HG03575 (cell line): ENCODE data around the gene ARSK.
"Not testable (repeated sequence)": the region's sequence is repeated elsewhere in the genome, so short reads cannot be mapped to it uniquely, and the experiment has no call there.

Experiments used
- ATAC-seq: cut with Tn5 transposase; IDR thresholded peaks from one replicate; pipeline ENCODE4 v1.9.1; 2021; ENCODE audit not compliant: unreplicated experiment, insufficient number of reproducible peaks, low FRiP score; ENCODE audit errors: extremely low read depth

Gene ARSK

DNA sequence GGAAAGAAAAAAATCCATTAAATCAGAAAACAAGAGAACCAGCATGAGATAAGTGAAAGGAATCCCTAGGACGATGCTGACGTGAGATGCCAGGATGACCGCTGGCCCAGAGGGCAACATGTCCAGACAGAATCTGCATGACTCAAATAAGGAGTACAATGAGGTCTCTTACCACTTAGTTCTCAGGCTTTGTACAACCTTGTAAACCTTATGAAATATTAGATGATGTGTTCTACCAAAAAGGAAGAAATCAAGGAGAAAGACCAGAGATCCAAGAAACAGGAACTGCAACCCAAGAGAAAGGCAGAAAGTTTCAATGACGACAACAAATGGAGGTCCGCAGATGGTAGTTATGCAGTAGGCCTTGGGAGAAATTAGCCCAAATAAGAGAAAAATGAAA, 62.2 kb downstream of the ARSK start:
- no peak for ATAC-seq

DNA sequence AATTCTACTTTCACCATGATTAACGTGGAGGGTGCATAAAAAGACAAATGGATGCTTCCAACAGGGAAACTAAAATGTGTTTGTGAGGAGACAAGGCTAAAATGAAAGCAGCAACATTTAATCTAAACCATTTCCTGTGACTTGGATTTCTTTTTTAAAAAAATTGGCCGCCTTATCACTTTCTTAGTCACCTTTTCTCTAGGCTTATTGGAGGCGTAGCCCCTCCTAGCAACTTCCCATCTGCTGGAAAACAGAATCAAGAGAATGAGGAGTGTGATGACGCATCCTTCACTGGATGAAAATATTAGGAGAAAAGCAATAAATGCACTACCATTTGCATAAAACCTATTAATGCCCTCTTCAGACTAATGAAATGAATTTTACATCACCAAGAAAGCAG, 64.2 kb downstream of the ARSK start:
- ATAC-seq, result no peak

DNA sequence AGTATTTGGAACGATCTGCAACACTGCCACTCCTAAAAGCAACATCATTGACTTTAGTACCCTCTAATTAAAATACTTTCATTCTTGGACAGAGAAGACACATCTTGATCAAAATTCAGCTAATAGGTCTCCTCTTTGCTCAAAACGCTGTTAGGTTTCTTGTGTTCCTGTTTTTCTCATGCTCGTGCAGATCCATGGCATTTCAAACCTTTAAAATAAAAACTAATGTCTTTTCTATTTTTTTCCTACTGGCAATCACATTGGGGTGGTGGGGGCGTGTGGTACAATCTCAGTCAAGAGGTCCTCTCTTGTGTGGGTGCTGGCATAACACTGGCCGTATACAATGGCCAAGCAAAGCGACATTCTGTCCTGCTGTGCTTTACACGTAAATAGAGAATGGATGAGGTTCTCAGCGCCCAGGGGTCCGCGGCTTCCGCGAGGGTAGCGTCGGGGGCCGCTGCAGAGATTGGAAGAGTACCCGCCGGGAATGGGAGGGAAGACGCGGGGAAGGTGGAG, 64.7 kb downstream of the ARSK start:
- no peak for ATAC-seq

DNA sequence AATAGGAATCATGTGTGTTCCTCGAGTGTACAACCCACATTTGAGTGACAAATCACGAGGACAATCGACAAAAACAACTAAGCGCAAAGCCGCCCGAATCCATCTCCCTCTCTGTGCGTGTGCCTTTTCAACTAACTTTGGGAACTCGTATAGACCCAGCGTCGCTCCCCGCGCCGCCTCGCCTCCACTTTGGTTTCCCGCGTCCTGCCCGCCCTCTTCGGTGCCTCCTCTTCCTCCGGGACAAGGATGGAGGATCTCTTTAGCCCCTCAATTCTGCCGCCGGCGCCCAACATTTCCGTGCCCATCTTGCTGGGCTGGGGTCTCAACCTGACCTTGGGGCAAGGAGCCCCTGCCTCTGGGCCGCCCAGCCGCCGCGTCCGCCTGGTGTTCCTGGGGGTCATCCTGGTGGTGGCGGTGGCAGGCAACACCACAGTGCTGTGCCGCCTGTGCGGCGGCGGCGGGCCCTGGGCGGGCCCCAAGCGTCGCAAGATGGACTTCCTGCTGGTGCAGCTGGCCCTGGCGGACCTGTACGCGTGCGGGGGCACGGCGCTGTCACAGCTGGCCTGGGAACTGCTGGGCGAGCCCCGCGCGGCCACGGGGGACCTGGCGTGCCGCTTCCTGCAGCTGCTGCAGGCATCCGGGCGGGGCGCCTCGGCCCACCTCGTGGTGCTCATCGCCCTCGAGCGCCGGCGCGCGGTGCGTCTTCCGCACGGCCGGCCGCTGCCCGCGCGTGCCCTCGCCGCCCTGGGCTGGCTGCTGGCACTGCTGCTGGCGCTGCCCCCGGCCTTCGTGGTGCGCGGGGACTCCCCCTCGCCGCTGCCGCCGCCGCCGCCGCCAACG, 65.3 kb downstream of the ARSK start, which contains the start of gene GPR150:
GPR150 (plus strand) TSS at position 58 of the 840 bp plus-strand sequence; CDS start at position 247, 189 bp downstream.
- ATAC-seq, result no peak

DNA sequence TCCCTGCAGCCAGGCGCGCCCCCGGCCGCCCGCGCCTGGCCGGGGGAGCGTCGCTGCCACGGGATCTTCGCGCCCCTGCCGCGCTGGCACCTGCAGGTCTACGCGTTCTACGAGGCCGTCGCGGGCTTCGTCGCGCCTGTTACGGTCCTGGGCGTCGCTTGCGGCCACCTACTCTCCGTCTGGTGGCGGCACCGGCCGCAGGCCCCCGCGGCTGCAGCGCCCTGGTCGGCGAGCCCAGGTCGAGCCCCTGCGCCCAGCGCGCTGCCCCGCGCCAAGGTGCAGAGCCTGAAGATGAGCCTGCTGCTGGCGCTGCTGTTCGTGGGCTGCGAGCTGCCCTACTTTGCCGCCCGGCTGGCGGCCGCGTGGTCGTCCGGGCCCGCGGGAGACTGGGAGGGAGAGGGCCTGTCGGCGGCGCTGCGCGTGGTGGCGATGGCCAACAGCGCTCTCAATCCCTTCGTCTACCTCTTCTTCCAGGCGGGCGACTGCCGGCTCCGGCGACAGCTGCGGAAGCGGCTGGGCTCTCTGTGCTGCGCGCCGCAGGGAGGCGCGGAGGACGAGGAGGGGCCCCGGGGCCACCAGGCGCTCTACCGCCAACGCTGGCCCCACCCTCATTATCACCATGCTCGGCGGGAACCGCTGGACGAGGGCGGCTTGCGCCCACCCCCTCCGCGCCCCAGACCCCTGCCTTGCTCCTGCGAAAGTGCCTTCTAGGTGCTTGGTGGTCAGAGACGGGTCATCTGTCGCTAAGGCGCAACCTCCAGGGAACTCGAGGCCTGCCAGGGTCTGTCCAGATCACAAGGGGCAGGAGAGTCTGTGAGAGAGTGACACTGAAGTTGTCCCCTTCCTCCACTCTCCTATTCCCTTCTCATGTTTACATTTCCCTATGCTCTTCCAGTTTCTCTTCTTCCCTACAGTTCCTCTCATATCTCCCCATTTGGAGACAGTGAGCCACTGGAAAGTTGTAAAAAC, 66.3 kb downstream of the ARSK start:
- no peak for ATAC-seq

DNA sequence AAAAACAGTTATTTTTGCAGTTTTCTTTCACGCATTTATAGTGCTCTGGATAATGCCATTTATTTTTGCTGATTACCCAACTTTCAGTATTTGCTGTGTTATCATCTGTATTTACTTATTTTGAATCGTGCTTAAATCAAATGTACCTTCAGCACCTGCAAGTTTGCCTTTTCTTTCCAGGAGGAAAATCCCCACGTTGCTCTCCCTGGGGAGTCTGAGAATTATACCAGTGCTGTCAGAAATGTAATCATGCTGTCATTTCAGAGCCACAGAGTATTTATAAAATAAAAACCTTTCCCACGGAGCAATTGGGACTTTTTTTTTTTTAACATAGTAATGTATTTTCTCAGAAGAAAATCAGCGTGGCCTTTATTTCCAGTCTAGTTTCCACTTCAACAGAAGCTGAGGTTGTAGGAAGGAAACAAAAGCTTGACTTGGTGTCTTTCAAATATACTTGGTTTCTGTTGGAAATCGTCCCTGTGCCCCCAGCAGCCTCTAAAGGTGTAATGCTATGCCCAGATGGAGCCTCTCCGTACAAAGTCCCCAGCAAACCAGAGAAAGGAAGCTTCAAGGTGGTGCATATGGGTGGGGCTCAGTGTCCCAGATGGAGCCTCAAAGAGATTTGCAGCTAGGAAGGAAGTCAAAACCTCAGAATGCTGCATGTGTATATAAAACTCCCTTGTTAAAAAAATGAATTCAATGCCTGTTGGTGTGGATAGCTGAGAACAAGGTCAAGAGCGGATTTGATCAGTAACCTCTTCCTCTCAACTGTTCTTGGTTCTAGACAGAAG, 67.1 kb downstream of the ARSK start:
- no peak for ATAC-seq

DNA sequence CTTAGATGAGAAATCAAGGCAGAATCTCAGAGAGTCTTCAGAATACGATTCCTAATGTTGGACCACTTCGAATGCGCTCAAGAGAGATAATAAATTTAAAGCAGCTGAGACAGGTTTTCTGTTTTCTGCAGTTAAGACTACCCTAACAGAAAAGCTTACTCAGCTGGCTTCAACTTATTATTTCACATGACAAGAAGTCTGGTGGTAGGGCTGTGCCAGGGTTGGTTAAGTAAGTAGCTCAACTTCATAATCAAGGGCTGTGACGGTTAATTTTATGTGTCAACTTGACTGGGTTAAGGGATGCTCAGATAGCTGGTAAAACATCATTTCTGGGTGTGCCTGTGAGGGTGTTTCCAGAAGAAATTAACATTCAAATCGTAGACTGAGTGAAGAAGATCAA, 68.8 kb downstream of the ARSK start:
- no peak for ATAC-seq

DNA sequence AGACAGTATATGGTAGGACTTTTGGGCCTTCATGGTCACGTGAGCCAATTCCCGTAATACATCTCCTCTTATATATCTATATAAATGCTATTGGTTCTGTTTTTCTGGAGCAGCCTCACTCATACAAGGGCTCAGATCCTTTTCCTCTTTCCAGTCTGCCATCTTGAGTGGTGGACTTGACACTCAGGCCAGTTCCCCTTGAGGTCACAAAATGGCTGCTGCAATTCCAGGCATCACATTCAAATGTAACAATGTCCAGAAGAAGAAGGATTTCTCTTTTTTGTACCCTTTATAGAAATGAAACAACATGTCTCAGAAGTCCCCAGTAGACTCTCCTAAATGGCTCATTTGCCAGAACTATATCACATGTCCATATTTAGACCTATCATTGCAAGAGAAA, 69.5 kb downstream of the ARSK start:
- no peak for ATAC-seq

DNA sequence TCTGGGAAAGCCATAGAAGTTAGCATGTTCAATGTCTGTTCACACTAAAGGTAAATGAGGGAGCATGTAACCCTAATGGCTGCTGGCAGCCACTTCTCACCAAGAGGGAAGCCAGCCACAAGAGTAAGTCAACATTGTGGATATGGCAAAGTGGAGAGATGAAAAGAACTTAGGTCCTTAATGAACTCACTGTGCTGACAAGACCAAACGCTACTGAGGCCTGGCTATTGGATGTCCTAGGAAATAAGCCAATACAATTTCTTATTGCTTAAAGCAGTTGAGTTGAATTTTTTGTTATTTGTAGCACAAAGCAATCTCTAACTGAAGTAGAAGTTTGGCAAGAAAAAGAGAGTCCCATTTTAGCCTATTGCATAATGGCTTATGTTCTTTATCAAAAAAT, 71.8 kb downstream of the ARSK start:
- ATAC-seq, result no peak

DNA sequence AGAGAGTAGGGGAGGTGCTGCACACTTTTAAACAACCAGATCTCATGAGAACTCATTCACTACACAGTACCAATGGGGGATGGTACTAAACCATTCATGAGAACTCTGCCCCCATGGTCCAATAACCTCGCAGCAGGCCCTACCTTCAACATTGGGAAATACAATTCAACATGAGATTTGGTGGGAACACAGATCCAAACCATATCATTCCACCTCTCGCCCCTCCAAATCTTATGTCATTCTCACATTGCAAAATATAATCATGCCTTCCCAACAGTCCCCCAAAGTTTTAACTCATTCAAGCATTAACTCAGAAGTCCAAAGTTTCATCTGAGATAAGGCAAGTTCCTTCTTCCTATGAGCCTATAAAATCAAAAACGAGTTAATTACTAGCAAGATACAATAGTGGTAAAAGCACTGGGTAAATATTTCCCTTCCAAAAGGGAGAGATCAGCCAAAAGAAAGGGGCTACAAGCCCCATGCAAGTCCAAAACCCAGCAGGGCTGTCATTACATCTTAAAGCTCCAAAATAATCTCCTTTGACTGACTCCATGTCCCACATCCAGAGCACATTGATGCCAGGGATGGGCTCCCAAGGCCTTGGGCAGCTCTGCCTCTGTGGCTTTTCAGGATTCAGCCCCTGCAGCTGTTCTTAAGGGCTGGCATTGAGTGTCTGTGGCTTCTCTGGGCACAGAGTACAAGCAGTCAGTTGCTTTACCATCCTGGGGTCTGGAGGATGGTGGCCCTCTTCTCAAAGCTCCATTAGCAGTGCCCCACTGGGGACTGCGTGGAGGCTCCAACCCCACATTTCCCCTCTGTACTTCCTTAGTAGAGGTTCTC, 73.3 kb downstream of the ARSK start:
- ATAC-seq, result no peak

DNA sequence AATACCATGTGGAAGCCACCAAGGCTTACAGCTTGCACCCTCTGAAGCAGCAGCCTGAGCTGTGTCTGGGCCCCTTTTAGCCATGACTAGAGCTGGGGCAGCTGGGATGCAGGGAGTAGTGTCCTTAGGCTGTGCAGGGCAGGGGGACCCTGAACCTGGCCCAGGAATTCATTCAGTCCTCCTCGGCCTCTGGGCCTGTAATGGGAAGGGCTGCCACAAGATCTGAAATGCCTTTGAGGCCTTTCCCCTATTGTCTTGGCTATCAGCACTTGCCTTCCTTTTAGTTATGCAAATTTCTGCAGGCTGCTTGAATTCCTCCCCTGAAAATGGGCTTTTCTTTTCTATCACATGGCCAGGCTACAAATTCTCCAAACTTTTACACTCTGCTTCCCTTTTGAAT, 74.0 kb downstream of the ARSK start:
- no peak for ATAC-seq

DNA sequence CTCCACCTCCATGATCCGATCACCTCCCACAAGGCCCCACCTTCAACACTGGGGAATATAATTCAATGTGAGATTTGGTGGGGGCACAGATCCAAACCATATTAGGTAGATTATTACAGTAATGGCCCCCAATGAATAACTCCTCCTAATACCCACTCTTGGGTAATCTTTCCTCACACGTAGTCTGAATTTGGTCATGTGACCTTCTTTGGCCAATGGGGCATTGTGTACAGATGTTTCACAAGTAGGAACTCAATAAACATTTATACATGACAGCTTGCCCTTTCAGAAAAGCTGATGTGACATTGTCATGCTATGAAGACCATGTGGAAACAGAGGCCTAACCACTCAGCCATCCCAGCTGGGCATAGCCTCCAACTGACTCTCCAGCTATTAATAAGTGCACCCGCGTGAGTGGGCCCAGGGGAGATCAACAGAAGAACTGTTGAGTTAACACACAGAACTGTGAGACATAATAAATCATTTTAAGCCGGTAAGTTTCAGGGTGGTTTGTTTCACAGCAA, 75.6 kb downstream of the ARSK start:
- ATAC-seq, result no peak

DNA sequence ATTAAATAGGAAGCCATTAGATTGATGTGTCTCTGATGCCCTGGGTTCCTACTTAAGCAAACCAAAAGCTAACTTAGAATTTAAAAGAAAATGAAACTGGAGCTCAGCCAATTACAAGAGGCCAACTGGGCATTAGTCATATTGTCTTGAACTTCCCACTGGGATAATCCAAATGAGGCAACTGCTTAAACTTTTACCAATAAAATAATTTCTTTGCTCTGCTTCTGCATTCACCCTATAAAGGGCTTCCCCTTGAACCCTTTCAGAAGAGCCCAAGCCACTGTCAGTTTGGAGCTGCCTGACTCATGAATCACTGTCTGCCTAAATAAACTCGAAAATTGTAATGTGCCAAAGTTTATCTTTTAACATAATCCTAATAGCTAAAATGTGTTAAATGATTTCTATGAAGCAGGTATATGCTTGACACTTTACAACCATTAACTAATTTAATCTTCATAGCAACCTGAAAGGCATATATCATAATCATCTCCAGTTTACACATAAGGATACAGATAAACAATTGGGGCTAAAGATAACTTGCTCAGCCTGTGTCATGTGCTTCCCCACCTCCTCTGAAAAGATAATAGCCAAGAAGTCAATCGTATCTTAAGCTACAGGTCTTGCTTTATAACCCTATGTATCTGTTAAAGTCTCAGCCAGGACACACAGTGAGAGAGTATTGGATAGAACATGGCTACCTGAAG, 76.5 kb downstream of the ARSK start:
- no peak for ATAC-seq

DNA sequence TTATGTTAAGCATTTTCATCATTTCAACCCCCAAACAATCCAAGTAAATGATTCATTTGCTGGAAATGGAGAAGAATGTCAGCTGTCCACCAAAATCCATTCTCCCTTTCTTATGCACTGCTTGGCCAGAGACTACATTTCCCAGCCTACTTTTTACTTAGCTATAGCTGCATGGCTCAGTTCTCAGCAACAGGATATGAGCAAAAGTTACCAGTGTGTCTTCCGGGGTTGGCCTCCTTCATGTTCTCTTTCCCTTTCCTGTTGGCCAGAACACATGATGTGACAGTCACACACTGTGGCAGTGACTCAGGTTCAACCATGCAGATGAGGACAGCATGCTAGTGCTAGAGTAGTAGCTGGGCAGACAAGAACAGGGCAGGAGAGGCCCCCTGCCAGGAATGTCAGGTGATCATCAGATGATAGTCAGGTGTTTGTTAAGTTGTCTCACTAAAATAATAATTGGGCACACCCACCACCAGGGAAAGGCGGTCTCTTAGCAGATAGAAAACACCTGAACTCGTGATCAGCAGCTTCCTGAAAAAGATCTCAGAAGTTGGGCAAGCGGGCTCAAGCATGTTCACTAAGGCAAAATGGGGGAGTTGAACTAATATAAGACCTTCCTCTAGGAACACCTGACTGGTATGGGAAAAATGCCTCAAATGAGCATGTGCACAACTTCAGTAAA, 77.2 kb downstream of the ARSK start:
- ATAC-seq, result peak; percentile 63

DNA sequence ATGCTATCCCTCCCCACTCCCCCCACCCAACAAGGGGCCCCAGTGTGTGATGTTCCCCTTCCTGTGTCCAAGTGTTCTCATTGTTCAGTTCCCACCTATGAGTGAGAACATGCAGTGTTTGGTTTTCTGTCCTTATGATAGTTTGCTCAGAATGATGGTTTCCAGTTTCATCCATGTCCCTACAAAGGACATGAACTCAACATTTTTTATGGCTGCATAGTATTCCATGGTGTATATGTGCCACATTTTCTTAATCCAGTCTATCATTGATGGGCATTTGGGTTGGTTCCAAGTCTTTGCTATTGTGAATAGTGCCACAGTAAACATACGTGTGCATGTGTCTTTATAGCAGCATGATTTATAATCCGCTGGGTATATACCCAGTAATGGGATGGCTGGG, 78.0 kb downstream of the ARSK start:
- ATAC-seq, result not testable (repeated sequence)

DNA sequence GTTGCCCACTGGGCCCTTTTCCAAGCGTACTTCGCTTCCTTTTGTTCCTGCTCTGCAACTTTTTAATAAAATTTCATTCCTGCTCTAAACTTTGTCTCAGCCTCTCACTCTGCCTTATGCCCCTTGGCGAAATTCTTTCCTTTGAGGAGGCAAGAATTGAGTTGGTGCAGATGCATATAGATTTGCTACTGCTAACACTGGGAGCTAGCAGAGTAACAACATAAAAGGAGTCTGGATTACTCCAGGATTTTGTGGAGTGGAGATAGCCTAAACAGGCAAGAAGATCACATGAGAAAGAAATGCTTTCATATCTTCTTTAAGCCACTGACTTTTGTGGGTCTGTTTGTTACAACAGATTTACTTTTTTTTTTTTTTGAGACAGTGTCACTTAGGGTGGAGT, 78.8 kb downstream of the ARSK start:
- ATAC-seq, result no peak

DNA sequence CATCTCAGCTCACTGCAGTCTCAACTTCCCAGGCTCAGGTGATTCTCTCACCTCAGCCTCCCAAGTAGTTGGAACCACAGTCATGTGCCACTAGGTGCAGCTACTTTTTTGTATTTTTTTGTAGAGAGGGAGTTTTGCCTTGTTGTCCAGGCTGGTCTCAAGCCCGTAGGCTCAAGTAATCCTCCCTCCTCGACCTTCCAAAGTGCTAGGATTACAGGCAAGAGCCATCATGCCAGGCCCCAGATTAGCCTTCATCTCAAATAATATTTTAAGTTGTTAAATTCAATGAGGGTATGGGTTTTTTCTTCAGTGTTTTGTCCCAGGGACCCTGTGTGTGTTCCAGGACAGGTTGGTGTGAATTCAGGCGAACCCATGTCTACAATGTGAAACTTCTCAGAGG, 79.2 kb downstream of the ARSK start:
- ATAC-seq, result no peak
